SHP77 treated with DMSO at 0.1 percent for 48 hours (cell line): ENCODE measurements around the gene GRID1.
"Not testable (repeated sequence)": the region's sequence is repeated elsewhere in the genome, so short reads cannot be mapped to it uniquely, and the experiment has no call there.

ENCODE experiments used
- DNase-seq: peaks from one replicate; lab custom pipeline; 2025; lab: John Stamatoyannopoulos, UW

The GRID1 gene

DNA sequence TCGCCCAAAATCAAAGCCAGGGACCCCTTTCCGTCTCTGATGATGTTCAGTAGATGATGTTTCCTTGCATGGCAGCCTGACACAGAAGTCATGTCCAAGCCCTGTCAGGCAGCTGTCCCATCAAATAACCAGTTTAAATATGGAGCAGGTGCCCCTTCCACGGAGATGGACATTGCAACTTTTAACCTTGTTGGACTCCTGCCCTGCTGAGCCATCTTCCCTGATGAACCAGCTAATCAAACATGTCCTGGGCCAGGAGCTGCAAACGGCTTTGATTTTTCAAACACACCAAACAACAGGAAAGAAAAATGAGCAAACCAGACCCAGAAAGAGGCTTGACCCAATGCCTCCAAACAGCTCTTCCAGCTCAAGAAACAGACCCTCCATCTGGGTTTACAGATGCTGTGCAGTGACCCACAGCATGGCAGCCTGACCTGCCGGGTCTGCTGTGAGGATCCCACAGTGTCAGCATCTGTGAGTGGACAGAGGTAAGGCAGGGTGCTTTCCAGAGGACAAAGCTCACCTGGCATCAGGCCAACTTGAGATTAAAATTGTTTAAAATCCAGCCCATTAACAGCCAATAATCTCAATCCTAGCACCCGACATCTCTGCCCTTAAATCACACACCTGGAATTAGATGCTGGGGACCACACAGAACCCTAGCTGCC lies 372.6 kb downstream of the GRID1 start:
- no peak for DNase-seq

DNA sequence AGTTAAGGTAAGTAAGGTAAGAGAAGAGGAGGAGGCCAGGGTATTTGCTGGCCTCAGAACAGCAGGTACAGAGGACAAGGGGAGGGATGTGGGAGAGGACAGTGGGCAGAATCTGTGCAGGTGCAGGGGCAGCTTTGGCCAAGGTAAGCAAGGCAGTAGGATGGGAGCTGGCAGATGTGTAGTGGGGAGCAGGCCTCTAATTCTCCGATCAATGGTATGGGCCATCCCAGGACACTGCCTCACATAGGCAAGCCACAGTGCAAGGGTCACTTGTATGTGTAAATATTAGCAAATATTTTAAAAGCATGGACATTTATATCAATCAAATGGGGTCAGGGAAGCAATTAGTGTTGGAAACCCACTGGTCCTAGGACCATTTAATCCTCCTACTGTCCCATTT lies 373.5 kb downstream of the GRID1 start:
- DNase-seq: no peak

DNA sequence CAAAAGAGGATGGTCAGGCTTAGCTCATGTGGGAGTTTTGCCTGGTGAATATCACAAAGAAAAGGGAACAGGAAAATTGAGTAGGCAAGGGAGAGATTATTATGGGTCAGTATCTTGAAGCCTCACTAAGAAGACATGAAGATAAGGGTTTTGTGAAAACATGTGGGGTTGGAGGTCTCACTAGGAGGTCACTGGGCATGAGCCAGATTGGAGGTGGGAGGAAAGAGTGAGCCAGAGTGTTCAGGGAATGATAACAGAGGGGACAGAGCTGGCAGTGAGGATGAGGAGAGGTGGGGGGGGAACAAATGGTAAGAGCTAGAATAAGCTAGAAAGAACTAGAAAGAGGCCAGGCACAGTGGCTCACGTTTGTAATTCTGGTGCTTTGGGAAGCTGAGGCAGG lies 374.3 kb downstream of the GRID1 start:
- no peak for DNase-seq

DNA sequence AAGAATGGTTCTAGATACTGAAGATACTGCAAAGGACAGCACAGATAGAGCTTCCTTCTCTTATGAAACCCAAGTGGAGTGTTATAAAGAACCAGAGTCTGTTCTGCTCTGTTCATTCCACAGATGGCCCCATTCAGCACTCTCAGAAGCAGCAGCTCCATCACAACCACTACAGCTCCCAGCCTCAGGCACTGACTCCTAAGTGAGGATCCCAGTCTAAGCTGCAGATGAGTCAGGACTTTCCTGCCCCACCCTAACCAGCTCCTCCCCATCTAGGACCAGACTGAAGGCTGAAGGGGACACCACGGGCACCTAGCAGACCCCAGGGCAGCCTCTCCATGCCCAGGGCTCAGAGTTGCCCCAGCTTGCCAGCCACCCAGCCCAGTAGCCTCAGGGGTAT lies 379.8 kb downstream of the GRID1 start:
- DNase-seq: no peak

DNA sequence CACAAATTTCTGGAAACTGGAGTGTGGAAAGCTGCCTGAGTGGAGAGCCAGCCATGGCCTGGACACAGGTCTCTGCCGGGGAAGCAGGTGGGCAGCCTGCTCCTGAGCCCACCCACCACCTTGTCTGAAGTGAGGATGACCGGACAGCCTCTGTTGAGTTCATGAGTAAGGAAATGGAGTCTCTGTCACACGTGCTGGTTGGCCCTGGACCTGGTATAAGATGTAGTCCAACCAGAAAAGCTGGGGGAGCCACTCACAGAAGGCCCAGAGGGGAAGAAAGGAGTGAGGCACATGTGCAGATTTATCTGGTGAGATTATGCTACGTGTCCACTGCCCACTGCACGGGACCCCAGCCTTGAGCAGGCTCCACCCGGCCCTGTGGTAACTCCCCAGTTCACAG lies 383.5 kb downstream of the GRID1 start:
- no peak for DNase-seq

DNA sequence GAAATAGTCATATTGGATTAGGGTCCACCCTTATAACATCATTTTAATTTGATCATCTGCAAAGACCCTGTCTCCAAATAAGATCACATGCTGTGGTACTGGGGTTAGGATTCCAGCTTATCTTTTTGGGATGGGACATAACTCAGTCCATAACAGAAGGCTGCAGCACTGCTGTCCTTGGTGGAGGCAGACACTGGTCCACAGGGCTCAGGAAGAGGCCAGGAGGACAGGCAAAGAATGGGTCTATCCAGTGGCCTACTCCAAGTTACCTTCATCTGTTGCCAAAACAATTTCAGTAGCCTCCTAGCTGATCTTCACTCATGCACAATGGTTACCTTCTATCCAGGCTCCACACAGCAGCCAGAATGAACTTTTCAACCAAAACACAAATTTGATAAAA lies 387.0 kb downstream of the GRID1 start:
- DNase-seq: no peak

DNA sequence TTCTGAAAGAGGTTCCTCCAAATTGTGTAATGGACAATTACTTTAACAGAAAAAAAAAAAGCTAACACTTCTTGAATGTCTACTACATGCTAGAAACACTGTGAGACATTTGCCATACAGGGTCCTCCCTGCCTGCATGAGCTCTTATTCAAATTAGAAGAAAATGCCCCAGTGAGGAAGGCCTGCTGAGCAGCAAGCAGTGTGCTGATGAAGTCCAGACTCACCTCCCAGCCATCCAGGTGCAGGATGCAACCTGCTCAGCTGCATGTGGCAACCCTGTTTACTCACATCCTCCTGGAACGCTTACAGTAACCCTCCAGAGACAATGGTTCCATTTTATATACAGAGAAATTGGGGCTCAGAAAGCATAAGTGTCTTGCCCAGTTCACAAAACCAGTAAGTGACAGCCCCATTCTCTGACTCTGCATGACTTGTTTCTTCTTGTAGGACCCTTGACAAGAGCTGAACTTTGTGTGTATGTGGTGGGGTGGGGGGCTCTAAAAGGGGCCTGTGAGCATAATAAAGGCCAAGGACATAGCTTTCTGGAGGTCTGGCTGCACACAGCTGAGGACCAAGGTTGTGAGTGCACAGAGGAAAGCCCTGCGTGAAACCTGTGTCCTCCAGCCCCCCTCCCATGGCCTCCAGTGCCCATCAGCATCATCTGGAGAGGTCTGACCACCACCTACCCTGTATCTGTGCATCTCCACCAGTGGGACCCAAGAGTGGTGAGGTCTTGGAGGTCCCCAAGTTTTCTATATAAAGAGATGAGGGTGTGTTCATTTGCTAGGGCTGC lies 387.8 kb downstream of the GRID1 start:
- no peak for DNase-seq

DNA sequence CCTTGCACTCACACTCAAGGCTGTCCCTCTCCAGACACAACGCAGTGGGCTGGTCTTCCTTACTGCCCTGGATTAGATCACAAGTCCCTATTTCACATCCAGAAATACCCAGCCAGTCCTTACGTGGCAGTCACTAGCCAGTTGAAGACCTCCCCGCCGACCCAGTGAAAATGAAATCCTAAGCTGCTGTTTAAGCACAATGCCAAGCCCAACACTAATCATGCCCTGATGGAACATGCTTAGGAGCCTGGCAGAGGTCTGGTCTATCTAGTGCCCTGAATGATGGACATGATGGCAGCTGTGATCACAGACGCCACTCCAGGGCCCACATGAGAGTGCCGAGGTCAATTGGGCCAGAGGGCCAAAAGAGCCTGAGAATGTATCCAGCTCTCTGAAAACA lies 389.0 kb downstream of the GRID1 start:
- DNase-seq: no peak

DNA sequence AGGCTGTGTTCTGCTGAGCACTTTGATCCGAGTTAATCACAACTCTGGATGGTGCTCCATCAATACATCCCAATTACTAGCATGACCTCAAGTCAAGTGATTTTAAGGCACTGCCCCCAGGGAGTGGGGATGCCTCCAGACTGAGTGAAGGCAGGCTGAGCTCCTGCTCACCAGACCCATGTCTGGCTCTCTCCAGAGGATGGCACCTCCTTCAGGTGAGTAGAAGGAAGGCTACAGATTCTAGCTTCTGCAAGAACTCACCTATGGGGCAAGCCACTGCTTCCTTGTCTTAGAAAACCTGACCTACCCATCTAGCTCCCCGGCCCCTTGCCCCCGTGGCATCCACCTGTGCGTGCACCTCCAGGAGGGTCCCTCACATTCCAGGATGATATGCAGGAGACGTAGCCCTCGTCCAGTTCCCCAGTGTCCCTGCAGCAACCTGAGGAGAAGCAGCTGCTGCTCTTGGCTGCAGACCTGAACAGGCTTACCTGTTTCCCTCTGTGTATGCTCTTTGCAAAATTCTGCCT lies 390.3 kb downstream of the GRID1 start:
- DNase-seq: no peak

DNA sequence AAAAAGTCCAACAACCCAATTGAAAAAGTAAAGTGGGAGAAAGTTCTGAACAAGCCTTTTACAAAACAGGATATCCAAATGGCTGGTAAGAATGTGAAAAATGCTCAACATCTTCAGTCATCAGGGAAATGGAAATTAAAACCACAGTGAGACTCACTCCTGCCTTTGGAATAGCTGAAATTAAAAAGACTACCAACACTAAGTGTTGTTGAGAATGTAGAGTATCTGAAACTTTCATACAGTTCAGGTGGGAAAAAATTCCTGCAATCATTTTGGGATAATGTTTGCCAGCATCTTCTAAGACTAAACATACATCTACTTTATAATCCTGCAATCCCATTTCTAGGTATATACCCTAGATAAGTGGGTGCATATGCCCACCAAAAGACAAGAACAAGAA lies 395.1 kb downstream of the GRID1 start:
- DNase-seq: no peak

DNA sequence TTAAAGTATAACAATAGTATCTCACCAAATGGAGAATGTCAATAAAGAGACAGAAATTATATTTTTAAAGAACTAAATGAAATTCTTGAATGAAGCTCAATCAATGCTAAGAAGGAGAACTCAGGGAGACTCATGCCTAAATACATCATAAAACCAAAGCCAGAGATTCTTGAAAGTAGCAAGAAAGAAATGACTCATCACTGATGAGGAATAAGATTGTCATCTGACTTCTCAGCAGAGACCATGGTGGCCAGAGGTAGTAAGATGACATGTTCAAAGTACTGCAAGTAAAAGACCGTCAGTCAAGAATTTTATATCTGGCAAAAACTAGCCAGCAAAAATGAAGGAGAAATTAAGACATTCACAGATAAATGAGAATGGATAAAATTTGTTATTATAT lies 399.0 kb downstream of the GRID1 start:
- DNase-seq: no peak

DNA sequence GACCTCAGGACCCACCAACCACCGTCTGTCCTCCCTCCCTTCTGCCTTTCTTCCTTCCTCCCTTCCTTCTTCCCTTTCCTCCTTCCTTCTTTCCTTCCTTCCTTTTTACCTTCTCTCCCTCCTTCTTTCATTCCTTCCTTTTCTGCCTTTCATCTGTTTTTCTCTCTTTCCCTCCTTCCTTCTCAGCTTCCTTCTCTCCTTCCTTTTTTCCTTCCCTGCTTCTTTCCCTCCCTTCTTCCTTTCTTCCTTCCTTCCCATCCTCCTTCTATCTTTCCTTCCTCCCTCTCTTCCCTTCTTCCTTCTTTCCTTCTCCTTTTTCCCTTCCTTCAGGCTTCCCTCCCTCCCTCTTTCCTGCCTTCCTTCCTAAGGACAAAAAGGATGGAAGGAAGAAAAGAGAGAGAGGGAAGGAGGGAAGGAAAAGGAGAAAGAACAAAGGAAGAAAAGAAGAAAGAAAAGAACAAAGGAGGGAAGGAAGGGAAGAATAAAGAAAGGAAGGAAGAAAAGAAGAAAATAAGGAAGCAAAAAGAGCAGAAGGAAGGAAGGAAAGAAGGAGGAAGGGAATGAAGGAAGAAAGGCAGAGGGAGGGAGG lies 405.0 kb downstream of the GRID1 start:
- DNase-seq: no peak

DNA sequence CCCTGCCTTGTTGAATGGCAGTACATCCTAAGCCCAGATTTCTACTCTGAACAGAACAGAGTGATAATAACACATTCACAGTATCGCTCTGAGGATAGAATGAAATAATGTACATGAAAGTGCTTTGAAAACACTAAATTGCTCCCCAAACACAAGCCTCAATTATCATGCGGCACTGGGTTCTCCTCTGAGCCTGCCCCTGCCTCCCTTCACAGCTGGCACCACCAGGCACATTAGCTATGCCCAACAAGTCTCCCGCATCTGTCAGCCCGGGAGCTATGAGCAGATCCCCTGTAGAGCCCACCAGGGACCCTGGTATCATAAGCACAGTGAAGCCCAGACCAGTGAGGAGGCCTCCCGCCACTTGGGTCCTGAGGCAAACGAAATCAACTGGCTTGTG lies 405.5 kb downstream of the GRID1 start:
- DNase-seq: no peak

DNA sequence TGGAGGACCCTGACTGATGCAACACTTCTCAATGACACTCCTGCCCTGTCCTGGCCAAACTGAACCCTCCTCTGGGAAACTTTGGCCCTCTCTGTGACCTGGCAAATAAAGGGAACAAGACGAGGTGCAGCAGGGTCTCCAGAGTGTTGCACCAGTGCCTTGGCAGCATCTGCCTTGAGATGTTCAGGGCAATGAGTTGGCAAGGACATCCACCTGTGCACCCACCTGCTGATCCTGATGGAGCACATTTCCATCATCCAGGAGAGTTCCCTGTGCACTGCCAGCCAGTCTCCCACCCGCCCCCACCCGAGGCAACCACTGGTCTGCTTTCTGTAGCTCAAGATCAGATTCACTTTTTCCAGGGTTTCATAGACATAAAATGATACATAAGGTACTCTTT lies 407.4 kb downstream of the GRID1 start:
- no peak for DNase-seq

DNA sequence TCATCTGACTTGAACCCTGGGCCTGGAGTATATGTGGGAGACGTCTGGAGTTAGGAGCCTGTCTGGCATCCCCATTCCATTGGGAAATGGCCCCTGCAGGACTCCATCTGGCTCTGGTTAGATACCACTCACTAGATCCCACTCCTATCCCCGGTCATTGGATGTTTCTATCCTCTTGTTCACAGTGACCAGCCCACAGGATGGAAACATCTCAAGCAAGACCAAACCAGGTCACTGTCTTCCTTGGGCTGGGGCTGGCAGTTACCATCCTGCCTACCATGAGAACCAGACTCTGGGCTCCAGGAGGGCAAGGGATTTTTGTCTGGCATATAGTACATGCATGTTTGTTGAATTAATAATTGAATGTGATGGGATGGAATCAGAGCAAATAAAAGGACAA lies 415.7 kb downstream of the GRID1 start:
- no peak for DNase-seq

DNA sequence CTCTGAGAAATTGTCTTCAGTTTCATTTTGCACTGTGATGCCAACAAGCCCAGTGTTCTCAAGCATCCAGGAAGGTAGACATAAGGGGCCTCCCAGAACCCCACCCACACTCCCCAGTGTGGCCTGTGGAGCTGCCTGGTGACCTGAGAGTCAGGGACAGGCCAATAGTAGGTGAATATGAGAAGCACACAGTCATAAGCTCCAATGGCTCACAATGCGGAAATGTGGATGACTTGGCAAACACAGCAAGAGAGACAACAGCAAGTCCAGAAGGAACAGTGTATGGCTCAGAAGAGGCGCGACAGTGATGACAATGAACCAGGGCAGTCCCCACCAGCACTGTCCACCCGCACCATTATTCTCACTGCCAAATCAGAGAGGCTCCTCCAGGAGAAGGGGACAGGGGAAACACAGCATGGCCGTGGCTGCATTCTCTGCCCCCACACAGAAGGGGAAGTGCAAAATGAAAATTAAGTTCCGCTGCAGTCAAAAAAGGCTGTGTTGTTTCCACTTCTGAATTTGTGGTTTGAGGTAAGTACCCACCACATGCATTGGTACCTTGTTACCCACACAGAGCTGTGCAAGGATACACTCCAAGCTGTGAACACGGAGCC lies 419.8 kb downstream of the GRID1 start:
- no peak for DNase-seq

DNA sequence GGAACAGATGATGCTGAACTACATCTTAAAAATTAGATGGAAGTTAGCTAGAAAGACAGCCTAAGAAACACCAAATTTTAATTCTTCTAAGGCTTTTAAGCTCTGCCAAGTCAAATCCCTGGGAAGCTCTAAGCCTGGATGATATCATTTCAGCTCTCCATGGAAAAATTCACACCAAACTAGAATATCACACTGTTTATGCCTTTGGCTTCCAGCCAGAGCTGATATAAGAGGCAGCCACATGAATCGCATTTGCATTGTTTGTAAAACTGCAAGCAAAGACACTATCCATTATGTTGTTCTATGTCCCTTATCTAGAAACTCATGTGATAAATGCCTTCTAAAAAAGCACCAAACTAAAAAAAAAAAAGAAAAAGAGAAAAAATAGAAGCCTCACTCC lies 430.4 kb downstream of the GRID1 start:
- DNase-seq: no peak

DNA sequence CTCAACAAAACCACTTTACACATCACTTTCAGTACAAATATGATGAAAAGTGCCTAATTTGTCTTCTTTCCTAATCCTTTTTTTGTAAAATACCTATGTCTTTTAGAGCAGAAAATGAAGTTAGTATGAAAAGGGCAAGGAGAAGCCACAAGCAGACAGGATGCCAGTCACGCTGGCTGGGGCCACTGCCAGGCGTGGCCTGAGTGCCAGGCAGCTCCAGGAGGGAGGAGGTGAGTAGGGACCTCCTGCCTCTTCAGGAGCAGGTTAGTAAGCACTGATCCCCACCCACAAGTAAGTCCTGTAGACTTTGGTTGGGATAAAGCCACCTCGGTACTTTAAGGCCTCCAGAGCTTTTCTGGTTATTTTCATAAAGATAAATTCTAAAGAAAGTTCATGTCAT lies 432.0 kb downstream of the GRID1 start:
- DNase-seq: no peak

DNA sequence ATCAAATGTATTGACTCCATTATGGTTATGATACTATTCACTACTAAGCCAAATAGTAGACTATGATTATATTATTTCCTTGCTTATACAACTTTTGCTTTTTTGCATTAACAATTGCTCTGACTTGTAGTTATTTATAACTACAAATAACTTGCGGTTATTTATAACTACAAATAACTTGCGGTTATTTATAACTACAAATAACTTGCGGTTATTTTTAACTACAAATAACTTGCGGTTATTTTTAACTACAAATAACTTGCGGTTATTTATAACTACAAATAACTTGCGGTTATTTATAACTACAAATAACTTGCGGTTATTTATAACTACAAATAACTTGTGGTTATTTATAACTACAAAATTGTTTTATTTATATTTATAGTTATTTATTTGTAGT lies 436.6 kb downstream of the GRID1 start:
- not testable (repeated sequence) for DNase-seq

DNA sequence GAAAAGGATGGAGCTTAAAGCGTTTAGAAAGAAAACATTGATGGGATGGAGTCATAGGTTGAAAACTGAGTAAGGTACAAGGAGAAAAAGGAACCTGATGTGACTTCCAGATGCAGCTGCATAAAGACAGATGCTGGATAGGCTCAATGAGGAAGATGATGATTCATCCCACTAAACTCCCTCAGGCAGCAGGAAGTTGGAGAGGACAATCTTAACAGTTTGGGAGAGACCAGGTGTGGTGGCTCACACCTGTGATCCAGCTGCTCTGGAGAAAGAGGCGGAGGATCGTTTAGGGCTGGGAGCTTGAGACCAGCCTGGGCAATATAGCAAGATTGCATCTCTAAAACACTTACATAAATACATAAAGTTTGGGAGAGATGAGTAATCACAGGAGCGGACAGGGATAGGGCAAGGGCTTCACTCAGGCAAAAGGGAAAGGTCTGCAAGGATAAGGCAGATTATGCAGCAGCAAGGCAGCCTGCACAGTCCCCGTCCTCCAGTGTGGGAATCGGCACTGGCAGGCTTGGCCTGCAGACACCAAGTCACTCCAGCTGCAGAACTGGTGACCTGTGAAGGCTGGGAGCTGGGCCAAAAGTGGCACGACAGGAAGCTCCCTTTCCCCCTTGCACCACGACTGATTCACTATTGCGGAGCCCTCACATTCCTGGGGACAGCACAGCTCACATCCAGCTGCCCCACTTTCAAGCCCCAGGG lies 438.5 kb downstream of the GRID1 start:
- no peak for DNase-seq

DNA sequence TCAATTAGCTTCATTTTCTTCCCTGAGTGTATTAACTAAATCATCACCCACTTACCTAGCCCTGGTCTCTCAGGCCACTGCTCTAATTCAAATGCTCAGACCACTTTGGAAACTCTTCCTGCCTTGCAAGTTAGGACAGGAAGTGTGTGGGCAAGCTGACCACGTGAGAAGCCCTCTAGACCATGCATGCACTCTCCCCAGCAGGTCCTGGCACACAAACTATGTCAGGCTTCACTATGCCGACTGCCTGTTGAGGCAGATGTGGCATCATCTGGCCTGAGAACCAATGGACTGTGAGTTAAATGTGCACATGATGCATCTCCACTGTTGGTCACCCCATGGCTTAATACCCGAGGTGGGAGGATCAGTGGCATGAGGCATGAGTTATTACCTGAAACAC lies 439.6 kb downstream of the GRID1 start:
- DNase-seq: no peak

DNA sequence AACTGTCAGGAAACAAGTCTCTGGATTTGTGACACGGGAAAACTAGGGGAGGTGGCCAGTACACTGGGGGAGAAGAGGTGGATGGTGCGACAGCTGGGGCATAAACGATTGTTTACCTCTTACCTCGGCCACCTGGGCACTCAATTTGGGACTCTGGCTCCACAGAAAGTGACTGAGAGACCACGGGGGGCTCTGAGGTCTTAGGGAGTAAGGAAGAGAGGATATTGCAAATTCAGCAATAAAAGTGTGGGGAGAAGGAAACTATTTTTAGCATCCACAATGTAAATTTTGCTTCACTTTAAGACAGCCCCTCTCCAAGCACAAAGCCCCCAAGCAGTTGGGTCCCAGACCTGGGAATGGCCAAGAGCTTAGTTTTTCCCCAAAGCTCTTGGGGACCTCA lies 440.5 kb downstream of the GRID1 start:
- DNase-seq: no peak
